Smooth muscle cell (in vitro differentiated cells): ENCODE results near the gene MOV10L1. TPM values are rescaled to one million over a fixed set of nuclear protein-coding genes. Genes with fewer than 3 reads are reported as not detected.
"Not testable (repeated sequence)": the region's sequence is repeated elsewhere in the genome, so short reads cannot be mapped to it uniquely, and the experiment has no call there.

Experiments used
- DNase-seq: peaks from one replicate; lab custom pipeline; 2025; ENCODE audit not compliant: unreplicated experiment; lab: John Stamatoyannopoulos, UW
- H2AFZ ChIP-seq: fragments of 200-600 bp; sonication (generic); 2 replicates; pipeline ENCODE4 v1.6.0; 2016; ENCODE audit warnings: antibody characterized with exemption, low read depth, mild to moderate bottlenecking
- H3F3A ChIP-seq: fragments of 200-600 bp; sonication (generic); 2 replicates; pipeline ENCODE4 v1.6.0; 2017; ENCODE audit warnings: antibody characterized with exemption, low read depth
- H3K27ac ChIP-seq: fragments of 200-600 bp; sonication (generic); 2 replicates; pipeline ENCODE4 v1.5.1; 2016; ENCODE audit warnings: low read depth, mild to moderate bottlenecking
- H3K27me3 ChIP-seq: fragments of 200-600 bp; sonication (generic); 2 replicates; pipeline ENCODE4 v1.6.1; 2016; ENCODE audit warnings: low read depth, mild to moderate bottlenecking
- H3K36me3 ChIP-seq: fragments of 200-600 bp; sonication (generic); 2 replicates; pipeline ENCODE4 v1.5.1; 2016; ENCODE audit warnings: low read depth
- H3K4me1 ChIP-seq: fragments of 200-600 bp; sonication (generic); 2 replicates; pipeline ENCODE4 v1.5.1; 2016; ENCODE audit warnings: low read depth
- H3K4me2 ChIP-seq: fragments of 200-600 bp; sonication (generic); 2 replicates; pipeline ENCODE4 v1.6.0; 2016; ENCODE audit warnings: mild to moderate bottlenecking
- H3K4me3 ChIP-seq: fragments of 200-600 bp; sonication (generic); 2 replicates; pipeline ENCODE4 v1.5.1; 2016; ENCODE audit warnings: mild to moderate bottlenecking
- H3K79me2 ChIP-seq: fragments of 200-600 bp; sonication (generic); 2 replicates; pipeline ENCODE4 v1.6.0; 2016; ENCODE audit warnings: low read depth, mild to moderate bottlenecking
- H3K9ac ChIP-seq: fragments of 200-600 bp; sonication (generic); 2 replicates; pipeline ENCODE4 v1.6.0; 2016; ENCODE audit warnings: low read depth
- H3K9me3 ChIP-seq: fragments of 200-600 bp; sonication (generic); replicated peaks from 2 replicates; pipeline ENCODE4 v1.5.1; 2016; ENCODE audit warnings: low read depth
- H4K20me1 ChIP-seq: fragments of 200-600 bp; sonication (generic); 2 replicates; pipeline ENCODE4 v1.6.0; 2016; ENCODE audit warnings: low read depth
- CTCF ChIP-seq: fragments of 200-600 bp; sonication (generic); IDR thresholded peaks from 2 replicates; pipeline ENCODE4 v1.5.1; 2017; ENCODE audit warnings: borderline replicate concordance, mild to moderate bottlenecking, antibody characterized with exemption; ENCODE audit not compliant: insufficient read depth, poor library complexity, severe bottlenecking
- WGBS: methylation state at CpG from one replicate; pipeline ENCODE4 v1.1.7; 2016; ENCODE audit warnings: low lambda C conversion rate; 5-methylcytosine and 5-hydroxymethylcytosine counted together
- polyA plus RNA-seq: library from polyadenylated mRNA; unstranded; fragments of >200 nt; fragmentation: Nextera tagmentation; extraction: Ambion mirVana; gene quantifications from 2 replicates; pipeline ENCODE4 v1.2.1, GENCODE V29; 2016
- total RNA-seq: library from RNA; depleted of rRNA; stranded (reverse); fragments of >200 nt; gene quantifications from 2 replicates; pipeline ENCODE4 v1.2.3, GENCODE V29; 2014

Gene MOV10L1
- total and polyA plus RNA-seq, 2 experiments from 2014 or later: 0.10 to 0.85 TPM

GRCh38 chr22:50202130-50202666 is 112.4 kb downstream of the MOV10L1 start:
- Histone ChIP-seq H2AFZ (no peak overlapping the region), H3K79me2 (peaks cover 31% of the 10 kb centered on the region), H3K9ac (peak overlapping the region; percentile 32), H3F3A (peaks cover 4% of the 10 kb centered on the region), H3K27me3 (no peaks in the 10 kb centered on the region), H3K36me3 (no peaks in the 10 kb centered on the region), H4K20me1 (peaks cover 69% of the 10 kb centered on the region), H3K9me3 (no peaks in the 10 kb centered on the region), H3K4me2 (peak overlapping the region; percentile 99), H3K27ac (no peak overlapping the region), H3K4me3 (peak overlapping the region; percentile 93), H3K4me1 (peaks cover 18% of the 10 kb centered on the region)
- no peak for TF ChIP-seq CTCF
- DNase-seq: no peak
- 77% methylated on average over 13 of the region's 13 CpGs for WGBS

- H3K9ac ChIP-seq: no peak overlapping the region
- H3F3A ChIP-seq: peaks cover 4% of the 10 kb centered on the region
- H3K4me2 ChIP-seq: no peak overlapping the region
- TF ChIP-seq CTCF: no peak
- peaks cover 79% of the 10 kb centered on the region for H4K20me1 ChIP-seq
- no peak overlapping the region for H2AFZ ChIP-seq
- no peaks in the 10 kb centered on the region for H3K9me3 ChIP-seq
- H3K79me2 ChIP-seq: peaks cover 31% of the 10 kb centered on the region
- no peak for DNase-seq
- 94% methylated on average over 1 of the region's 1 CpG for WGBS
- H3K36me3 ChIP-seq: no peaks in the 10 kb centered on the region
- no peaks in the 10 kb centered on the region for H3K27me3 ChIP-seq
- no peak overlapping the region for H3K4me3 ChIP-seq
- no peak overlapping the region for H3K27ac ChIP-seq
- peaks cover 18% of the 10 kb centered on the region for H3K4me1 ChIP-seq
Measured at GRCh38 chr22:50203288-50203687, 113.5 kb downstream of the MOV10L1 start.

DNA sequence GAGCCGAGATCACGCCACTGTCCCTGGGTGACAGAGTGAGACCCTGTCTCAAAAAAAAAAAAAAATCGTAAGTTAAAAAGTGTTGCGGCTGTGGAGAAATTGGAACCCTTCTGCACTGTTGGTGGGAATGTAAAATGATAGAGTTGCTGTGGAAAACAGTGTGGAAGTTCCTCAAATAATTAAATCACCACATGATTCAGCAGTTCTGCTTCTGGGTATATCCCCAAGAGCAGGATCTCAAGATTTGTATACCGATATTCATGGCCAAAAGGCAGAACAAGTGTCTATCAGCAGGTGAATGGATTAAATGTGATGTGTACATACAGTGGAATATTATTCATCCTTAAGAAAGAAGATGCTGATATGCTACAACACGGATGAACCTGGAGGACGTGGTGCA is 114.8 kb downstream of the MOV10L1 start:
- peaks cover 31% of the 10 kb centered on the region for H3K79me2 ChIP-seq
- H4K20me1 ChIP-seq: peaks cover 88% of the 10 kb centered on the region
- no peak overlapping the region for H2AFZ ChIP-seq
- H3F3A ChIP-seq: peaks cover 4% of the 10 kb centered on the region
- no peaks in the 10 kb centered on the region for H3K27me3 ChIP-seq
- H3K9me3 ChIP-seq: no peaks in the 10 kb centered on the region
- H3K4me2 ChIP-seq: no peak overlapping the region
- WGBS: 98% methylated on average over 7 of the region's 7 CpGs
- H3K4me1 ChIP-seq: peaks cover 15% of the 10 kb centered on the region
- H3K27ac ChIP-seq: no peak overlapping the region
- H3K9ac ChIP-seq: no peak overlapping the region
- H3K36me3 ChIP-seq: no peaks in the 10 kb centered on the region
- DNase-seq: no peak
- H3K4me3 ChIP-seq: no peak overlapping the region
- no peak for TF ChIP-seq CTCF

GRCh38 chr22:50204998-50205397 is 115.2 kb downstream of the MOV10L1 start:
- not testable (repeated sequence) for H3K4me3 ChIP-seq, H3K36me3 ChIP-seq, H3F3A ChIP-seq, DNase-seq, H3K27me3 ChIP-seq, H3K9me3 ChIP-seq, H2AFZ ChIP-seq, H3K27ac ChIP-seq, H3K4me2 ChIP-seq, H3K9ac ChIP-seq
- H4K20me1 ChIP-seq: peaks cover 88% of the 10 kb centered on the region
- peaks cover 11% of the 10 kb centered on the region for H3K4me1 ChIP-seq
- 96% methylated on average over 9 of the region's 9 CpGs for WGBS
- H3K79me2 ChIP-seq: peaks cover 31% of the 10 kb centered on the region
